Activated T-helper 9 cell treated with anti-CD3 and anti-CD28 coated beads, Interleukin-2, amount 50 U/mL, for 16 hours (primary cell): ENCODE data around the gene CLEC3A.
A peak's percentile ranks its signal among the peaks of the same experiment; 100 is the strongest.
"Not testable (repeated sequence)": the region's sequence is repeated elsewhere in the genome, so short reads cannot be mapped to it uniquely, and the experiment has no call there.

Experiments
- DNase-seq: peaks from one replicate; pipeline ENCODE4 v3.0.0-alpha.2; 2020; ENCODE audit warnings: low read depth

The CLEC3A gene

GRCh38 chr16:78022347-78023060 lies at the start of gene CLEC3A:
Gene CLEC3A (plus strand): TSS chr16:78022548. CDS start chr16:78022627, 79 bp downstream.
- DNase-seq: no peak

- no peak for DNase-seq
Observed at GRCh38 chr16:77974883-77975282, 47.5 kb upstream of the CLEC3A start.

- DNase-seq: no peak
Observed at GRCh38 chr16:77975942-77976341, 46.4 kb upstream of the CLEC3A start.

- no peak for DNase-seq
Observed at GRCh38 chr16:77977339-77977738, 45.0 kb upstream of the CLEC3A start.

GRCh38 chr16:77985111-77985510 lies 37.2 kb upstream of the CLEC3A start:
- DNase-seq: no peak

- DNase-seq: no peak
Observed at GRCh38 chr16:77986011-77986740, 36.2 kb upstream of the CLEC3A start.

- DNase-seq: no peak
Observed at GRCh38 chr16:77987810-77988209, 34.5 kb upstream of the CLEC3A start.

GRCh38 chr16:77989846-77990245 lies 32.5 kb upstream of the CLEC3A start:
- no peak for DNase-seq

GRCh38 chr16:77991701-77992100 lies 30.6 kb upstream of the CLEC3A start:
- DNase-seq: no peak

GRCh38 chr16:77992381-77992780 lies 30.0 kb upstream of the CLEC3A start:
- not testable (repeated sequence) for DNase-seq

GRCh38 chr16:77993111-77993985 lies 29.0 kb upstream of the CLEC3A start:
- DNase-seq: no peak

GRCh38 chr16:77995843-77996455 lies 26.4 kb upstream of the CLEC3A start:
- no peak for DNase-seq

- no peak for DNase-seq
Observed at GRCh38 chr16:77998350-77999023, 23.9 kb upstream of the CLEC3A start.

- no peak for DNase-seq
Observed at GRCh38 chr16:78001451-78002025, 20.8 kb upstream of the CLEC3A start.

GRCh38 chr16:78002915-78003538 lies 19.3 kb upstream of the CLEC3A start:
- DNase-seq: peak; percentile 27

- DNase-seq: no peak
Observed at GRCh38 chr16:78004517-78004916, 17.8 kb upstream of the CLEC3A start.

- DNase-seq: no peak
Observed at GRCh38 chr16:78005881-78006280, 16.5 kb upstream of the CLEC3A start.

GRCh38 chr16:78007121-78007520 lies 15.2 kb upstream of the CLEC3A start:
- DNase-seq: no peak

- no peak for DNase-seq
Observed at GRCh38 chr16:78024159-78024558, 1.8 kb downstream of the CLEC3A start.

GRCh38 chr16:78025631-78026030 lies 3.3 kb downstream of the CLEC3A start:
- DNase-seq: no peak

- no peak for DNase-seq
Observed at GRCh38 chr16:78028018-78028417, 5.7 kb downstream of the CLEC3A start.
